Smooth muscle cell (in vitro differentiated cells): ENCODE data around the gene HPCA. TPM values are rescaled to one million over a fixed set of nuclear protein-coding genes. Genes with fewer than 3 reads are reported as not detected.
A peak's percentile ranks its signal among the peaks of the same experiment; 100 is the strongest.

ENCODE experiments used
- DNase-seq: peaks from one replicate; lab custom pipeline; 2025; ENCODE audit not compliant: unreplicated experiment; lab: John Stamatoyannopoulos, UW
- H2AFZ ChIP-seq: fragments of 200-600 bp; sonication (generic); 2 replicates; pipeline ENCODE4 v1.6.0; 2016; ENCODE audit warnings: antibody characterized with exemption, low read depth, mild to moderate bottlenecking
- H3F3A ChIP-seq: fragments of 200-600 bp; sonication (generic); 2 replicates; pipeline ENCODE4 v1.6.0; 2017; ENCODE audit warnings: antibody characterized with exemption, low read depth
- H3K27ac ChIP-seq: fragments of 200-600 bp; sonication (generic); 2 replicates; pipeline ENCODE4 v1.5.1; 2016; ENCODE audit warnings: low read depth, mild to moderate bottlenecking
- H3K27me3 ChIP-seq: fragments of 200-600 bp; sonication (generic); 2 replicates; pipeline ENCODE4 v1.6.1; 2016; ENCODE audit warnings: low read depth, mild to moderate bottlenecking
- H3K36me3 ChIP-seq: fragments of 200-600 bp; sonication (generic); 2 replicates; pipeline ENCODE4 v1.5.1; 2016; ENCODE audit warnings: low read depth
- H3K4me1 ChIP-seq: fragments of 200-600 bp; sonication (generic); 2 replicates; pipeline ENCODE4 v1.5.1; 2016; ENCODE audit warnings: low read depth
- H3K4me2 ChIP-seq: fragments of 200-600 bp; sonication (generic); 2 replicates; pipeline ENCODE4 v1.6.0; 2016; ENCODE audit warnings: mild to moderate bottlenecking
- H3K4me3 ChIP-seq: fragments of 200-600 bp; sonication (generic); 2 replicates; pipeline ENCODE4 v1.5.1; 2016; ENCODE audit warnings: mild to moderate bottlenecking
- H3K79me2 ChIP-seq: fragments of 200-600 bp; sonication (generic); 2 replicates; pipeline ENCODE4 v1.6.0; 2016; ENCODE audit warnings: low read depth, mild to moderate bottlenecking
- H3K9ac ChIP-seq: fragments of 200-600 bp; sonication (generic); 2 replicates; pipeline ENCODE4 v1.6.0; 2016; ENCODE audit warnings: low read depth
- H3K9me3 ChIP-seq: fragments of 200-600 bp; sonication (generic); replicated peaks from 2 replicates; pipeline ENCODE4 v1.5.1; 2016; ENCODE audit warnings: low read depth
- H4K20me1 ChIP-seq: fragments of 200-600 bp; sonication (generic); 2 replicates; pipeline ENCODE4 v1.6.0; 2016; ENCODE audit warnings: low read depth
- WGBS: methylation state at CpG from one replicate; pipeline ENCODE4 v1.1.7; 2016; ENCODE audit warnings: low lambda C conversion rate; 5-methylcytosine and 5-hydroxymethylcytosine counted together
- polyA plus RNA-seq: library from polyadenylated mRNA; unstranded; fragments of >200 nt; fragmentation: Nextera tagmentation; extraction: Ambion mirVana; gene quantifications from 2 replicates; pipeline ENCODE4 v1.2.1, GENCODE V29; 2016
- total RNA-seq: library from RNA; depleted of rRNA; stranded (reverse); fragments of >200 nt; gene quantifications from 2 replicates; pipeline ENCODE4 v1.2.3, GENCODE V29; 2014
- TF ChIP-seq, protein P1 (sequence below): fragments of 200-600 bp; sonication (generic); IDR thresholded peaks from 2 replicates; pipeline ENCODE4 v1.5.1; 2017; ENCODE audit warnings: borderline replicate concordance, mild to moderate bottlenecking, antibody characterized with exemption; ENCODE audit not compliant: insufficient read depth, poor library complexity, severe bottlenecking

HPCA gene
- total and polyA plus RNA-seq, 2 experiments from 2014 or later = not detected

DNA sequence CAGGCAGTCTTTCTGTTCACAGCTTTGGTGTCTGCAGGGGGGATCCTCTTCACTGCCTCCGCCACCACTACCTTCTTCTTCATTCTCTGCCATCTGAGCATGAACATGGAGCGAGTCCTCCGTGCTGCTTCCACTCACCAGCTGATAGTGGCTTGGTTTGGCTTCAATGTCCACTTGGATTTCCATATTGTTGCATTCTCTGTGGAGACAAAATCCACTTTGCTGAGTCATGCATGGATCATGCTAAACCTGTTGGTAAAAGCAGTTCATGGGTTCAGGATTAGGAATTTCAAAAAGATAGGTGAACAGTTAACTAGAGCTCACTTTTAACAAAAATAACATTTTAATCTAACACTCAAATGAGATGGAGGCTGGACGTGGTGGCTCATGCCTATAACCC lies 50.8 kb downstream of the HPCA start:
- TF ChIP-seq, protein P1, sequence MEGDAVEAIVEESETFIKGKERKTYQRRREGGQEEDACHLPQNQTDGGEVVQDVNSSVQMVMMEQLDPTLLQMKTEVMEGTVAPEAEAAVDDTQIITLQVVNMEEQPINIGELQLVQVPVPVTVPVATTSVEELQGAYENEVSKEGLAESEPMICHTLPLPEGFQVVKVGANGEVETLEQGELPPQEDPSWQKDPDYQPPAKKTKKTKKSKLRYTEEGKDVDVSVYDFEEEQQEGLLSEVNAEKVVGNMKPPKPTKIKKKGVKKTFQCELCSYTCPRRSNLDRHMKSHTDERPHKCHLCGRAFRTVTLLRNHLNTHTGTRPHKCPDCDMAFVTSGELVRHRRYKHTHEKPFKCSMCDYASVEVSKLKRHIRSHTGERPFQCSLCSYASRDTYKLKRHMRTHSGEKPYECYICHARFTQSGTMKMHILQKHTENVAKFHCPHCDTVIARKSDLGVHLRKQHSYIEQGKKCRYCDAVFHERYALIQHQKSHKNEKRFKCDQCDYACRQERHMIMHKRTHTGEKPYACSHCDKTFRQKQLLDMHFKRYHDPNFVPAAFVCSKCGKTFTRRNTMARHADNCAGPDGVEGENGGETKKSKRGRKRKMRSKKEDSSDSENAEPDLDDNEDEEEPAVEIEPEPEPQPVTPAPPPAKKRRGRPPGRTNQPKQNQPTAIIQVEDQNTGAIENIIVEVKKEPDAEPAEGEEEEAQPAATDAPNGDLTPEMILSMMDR = no peak
- Histone ChIP-seq H3K36me3 (no peaks in the 10 kb centered on the region), H3K4me2 (no peak overlapping the region), H3K27me3 (no peaks in the 10 kb centered on the region), H2AFZ (no peak overlapping the region), H3K4me1 (peaks cover 4% of the 10 kb centered on the region), H3F3A (peaks cover 13% of the 10 kb centered on the region), H4K20me1 (peaks cover 14% of the 10 kb centered on the region), H3K4me3 (no peak overlapping the region), H3K9ac (no peak overlapping the region), H3K27ac (no peak overlapping the region), H3K9me3 (no peaks in the 10 kb centered on the region), H3K79me2 (no peaks in the 10 kb centered on the region)
- DNase-seq = no peak
- 94% methylated on average over 4 of the region's 4 CpGs for whole genome bisulfite sequencing

DNA sequence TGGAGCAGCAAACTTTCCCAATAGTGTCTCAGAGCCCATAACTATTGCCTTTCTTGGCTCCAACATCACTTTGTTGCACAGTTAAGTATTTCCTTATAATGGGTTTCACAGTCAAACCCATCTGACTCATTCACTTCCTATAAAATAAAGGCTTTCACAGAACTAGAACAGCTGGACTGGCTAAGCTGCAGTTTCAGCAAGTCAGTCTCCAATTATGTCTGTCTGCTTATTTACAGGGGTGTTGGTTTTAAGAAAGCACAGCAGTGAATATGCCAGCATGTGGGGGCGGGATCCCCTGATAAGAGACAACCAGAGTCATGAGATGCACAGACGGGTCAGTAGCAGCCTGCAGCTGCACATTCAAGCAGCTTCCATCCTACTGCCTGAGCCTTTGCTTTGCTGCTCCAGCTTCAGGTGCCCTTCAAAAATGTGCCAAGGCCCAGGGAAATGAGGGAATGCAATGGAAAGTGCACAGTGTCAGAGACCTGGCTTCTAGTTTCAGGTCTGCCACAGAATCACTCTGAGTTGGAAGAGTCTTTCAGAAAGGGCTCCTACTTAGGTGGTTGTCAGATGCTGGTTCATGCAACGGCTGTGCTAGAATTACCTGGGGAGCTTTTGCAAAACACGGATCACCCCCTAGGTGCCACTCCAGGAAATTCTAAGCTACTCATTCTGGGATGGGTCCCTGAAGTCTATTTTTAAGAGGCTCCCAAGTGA lies 53.5 kb downstream of the HPCA start:
- Histone ChIP-seq H2AFZ (no peak overlapping the region), H3K27ac (peak overlapping the region; percentile 46), H4K20me1 (peaks cover 14% of the 10 kb centered on the region), H3K9ac (no peak overlapping the region), H3K4me3 (no peak overlapping the region), H3K36me3 (peaks cover 7% of the 10 kb centered on the region), H3K4me1 (no peaks in the 10 kb centered on the region), H3K4me2 (peak overlapping the region; percentile 11), H3K27me3 (no peaks in the 10 kb centered on the region), H3F3A (peaks cover 4% of the 10 kb centered on the region), H3K79me2 (no peaks in the 10 kb centered on the region), H3K9me3 (no peaks in the 10 kb centered on the region)
- TF ChIP-seq, protein P1 = no peak
- DNase-seq = peak; percentile 33
- 47% methylated on average over 4 of the region's 4 CpGs for WGBS

DNA sequence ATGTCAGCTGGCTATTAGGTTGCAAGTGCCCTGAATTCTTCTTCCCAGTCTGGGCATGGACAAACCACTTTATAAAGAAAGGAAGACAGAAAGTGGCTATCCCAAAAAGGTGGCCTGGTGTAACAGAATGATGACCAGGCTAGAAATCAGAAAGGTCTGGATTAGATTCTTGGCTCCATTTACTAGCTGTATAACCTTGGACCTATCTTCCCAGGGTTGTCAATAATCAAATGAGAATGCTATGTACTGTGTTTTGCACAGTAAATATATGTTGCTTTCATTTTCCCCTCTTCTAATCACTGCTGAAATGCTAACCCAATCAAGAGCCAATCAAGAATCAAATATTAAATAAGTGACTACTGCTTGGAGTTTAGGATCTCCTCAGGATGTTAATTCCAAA lies 57.9 kb downstream of the HPCA start:
- DNase-seq = no peak
- Histone ChIP-seq H3K27me3 (no peaks in the 10 kb centered on the region), H2AFZ (no peak overlapping the region), H3K9ac (no peak overlapping the region), H3K27ac (no peak overlapping the region), H3K4me1 (no peaks in the 10 kb centered on the region), H3K36me3 (peaks cover 7% of the 10 kb centered on the region), H3K9me3 (no peaks in the 10 kb centered on the region), H3K4me3 (no peak overlapping the region), H4K20me1 (peaks cover 38% of the 10 kb centered on the region), H3F3A (peaks cover 2% of the 10 kb centered on the region), H3K4me2 (no peak overlapping the region), H3K79me2 (peaks cover under 1% of the 10 kb centered on the region)
- TF ChIP-seq, protein P1 = no peak

Other genes starting within 250 kb of the HPCA start
- 33.3 and 42.3 TPM in 2 replicates for gene ZBTB8OS, start 235.9 kb upstream of the HPCA start, total RNA-seq
- gene ZBTB8OS, start 235.9 kb upstream of the HPCA start, polyA plus RNA-seq = 39.5 and 54.3 TPM in 2 replicates
- 117 and 139 TPM in 2 replicates for gene RBBP4, start 235.3 kb upstream of the HPCA start, total RNA-seq
- 130 and 140 TPM in 2 replicates for gene RBBP4, start 235.3 kb upstream of the HPCA start, polyA plus RNA-seq
- gene SYNC, start 183.7 kb upstream of the HPCA start, total RNA-seq = 4.4 and 6.2 TPM in 2 replicates
- gene SYNC, start 183.7 kb upstream of the HPCA start, polyA plus RNA-seq = 4.6 and 4.9 TPM in 2 replicates
- 52.1 and 56.5 TPM in 2 replicates for gene YARS1, start 69.1 kb upstream of the HPCA start, total RNA-seq
- gene YARS1, start 69.1 kb upstream of the HPCA start, polyA plus RNA-seq = 82.9 and 96.9 TPM in 2 replicates
- 39.1 and 39.7 TPM in 2 replicates for gene S100PBP, start 68.8 kb upstream of the HPCA start, total RNA-seq
- 13.1 and 22.1 TPM in 2 replicates for gene S100PBP, start 68.8 kb upstream of the HPCA start, polyA plus RNA-seq
- not detected in 2 replicates for gene FNDC5, start 15.6 kb upstream of the HPCA start, total RNA-seq
- not detected in 2 replicates for gene FNDC5, start 15.6 kb upstream of the HPCA start, polyA plus RNA-seq
- 40.9 and 84.1 TPM in 2 replicates for gene TMEM54, start 14.9 kb downstream of the HPCA start, total RNA-seq
- gene TMEM54, start 14.9 kb downstream of the HPCA start, polyA plus RNA-seq = 59.0 and 98.5 TPM in 2 replicates
- 11.2 and 13.5 TPM in 2 replicates for gene RNF19B, start 78.3 kb downstream of the HPCA start, total RNA-seq
- gene RNF19B, start 78.3 kb downstream of the HPCA start, polyA plus RNA-seq = 12.3 and 13.8 TPM in 2 replicates
- gene AK2, start 150.4 kb downstream of the HPCA start, total RNA-seq = 89.8 and 132 TPM in 2 replicates
- gene AK2, start 150.4 kb downstream of the HPCA start, polyA plus RNA-seq = 121 and 142 TPM in 2 replicates
- gene AZIN2, start 194.7 kb downstream of the HPCA start, total RNA-seq = 7.9 and 16.3 TPM in 2 replicates
- 21.5 and 33.5 TPM in 2 replicates for gene AZIN2, start 194.7 kb downstream of the HPCA start, polyA plus RNA-seq